Colon (tissue), 2 donors: ENCODE data around the gene MALAT1.
"Not testable (repeated sequence)": the region's sequence is repeated elsewhere in the genome, so short reads cannot be mapped to it uniquely, and the experiment has no call there.

Experiments
- FAIRE-seq: peaks from 2 replicates; lab custom pipeline; 2012; peaks lifted over from hg19 to GRCh38; lab: Jason Lieb, UNC
- donor health status: control.
- donor health status: control.

MALAT1 gene

DNA sequence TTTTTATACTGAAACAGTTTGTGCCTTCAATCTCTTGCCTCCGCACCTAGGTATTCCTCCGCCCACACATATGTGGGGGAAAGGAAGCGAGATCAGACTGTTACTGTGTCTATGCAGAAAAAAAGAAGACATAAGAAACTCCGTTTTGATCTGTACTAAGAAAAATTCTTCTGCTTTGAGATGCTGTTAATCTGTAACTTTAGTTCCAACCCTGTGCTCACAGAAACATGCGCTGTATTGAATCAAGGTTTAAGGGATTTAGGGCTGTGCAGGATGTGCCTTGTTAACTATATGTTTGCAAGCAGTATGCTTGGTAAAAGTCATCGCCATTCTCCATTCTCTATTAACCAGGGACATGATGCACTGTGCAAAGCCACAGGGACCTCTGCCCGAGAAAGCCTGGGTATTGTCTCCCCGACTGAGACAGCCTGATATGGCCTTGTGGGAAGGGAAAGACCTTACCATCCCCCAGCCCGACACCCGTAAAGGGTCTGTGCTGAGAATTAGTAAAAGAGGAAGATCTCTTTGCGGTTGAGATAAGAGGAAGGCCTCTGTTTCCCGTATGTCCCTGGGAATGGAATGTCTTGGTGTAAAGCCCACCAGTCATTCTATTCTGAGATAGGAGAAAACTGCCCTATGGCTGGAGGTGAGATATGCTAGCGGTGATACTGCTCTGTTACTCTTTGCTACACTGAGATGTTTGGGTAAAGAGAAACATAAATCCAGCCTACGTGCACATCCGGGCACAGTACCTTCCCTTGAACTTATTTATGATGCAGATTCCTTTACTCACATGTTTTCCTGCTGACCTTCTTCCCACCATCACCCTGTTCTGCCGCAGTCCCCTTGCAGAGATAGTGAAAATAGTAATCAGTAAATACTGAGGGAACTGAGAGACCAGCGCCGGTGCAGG, 24.1 kb downstream of the MALAT1 start:
- not testable (repeated sequence) for FAIRE-seq

DNA sequence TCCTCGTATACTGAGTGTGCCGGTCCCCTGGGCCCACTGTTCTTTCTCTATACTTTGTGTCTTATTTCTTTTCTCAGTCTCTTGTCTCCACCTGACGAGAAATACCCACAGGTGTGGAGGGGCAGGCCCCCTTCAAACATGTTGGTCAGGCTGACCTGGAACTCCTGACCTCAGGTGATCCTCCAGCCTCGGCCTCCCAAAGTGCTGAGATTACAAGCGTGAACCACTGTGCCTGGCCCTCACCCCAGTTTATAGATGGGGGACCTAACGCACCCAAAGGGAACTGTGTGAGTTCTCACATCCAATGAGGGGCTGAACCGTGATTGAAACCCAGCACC, 24.8 kb downstream of the MALAT1 start:
- not testable (repeated sequence) for FAIRE-seq

DNA sequence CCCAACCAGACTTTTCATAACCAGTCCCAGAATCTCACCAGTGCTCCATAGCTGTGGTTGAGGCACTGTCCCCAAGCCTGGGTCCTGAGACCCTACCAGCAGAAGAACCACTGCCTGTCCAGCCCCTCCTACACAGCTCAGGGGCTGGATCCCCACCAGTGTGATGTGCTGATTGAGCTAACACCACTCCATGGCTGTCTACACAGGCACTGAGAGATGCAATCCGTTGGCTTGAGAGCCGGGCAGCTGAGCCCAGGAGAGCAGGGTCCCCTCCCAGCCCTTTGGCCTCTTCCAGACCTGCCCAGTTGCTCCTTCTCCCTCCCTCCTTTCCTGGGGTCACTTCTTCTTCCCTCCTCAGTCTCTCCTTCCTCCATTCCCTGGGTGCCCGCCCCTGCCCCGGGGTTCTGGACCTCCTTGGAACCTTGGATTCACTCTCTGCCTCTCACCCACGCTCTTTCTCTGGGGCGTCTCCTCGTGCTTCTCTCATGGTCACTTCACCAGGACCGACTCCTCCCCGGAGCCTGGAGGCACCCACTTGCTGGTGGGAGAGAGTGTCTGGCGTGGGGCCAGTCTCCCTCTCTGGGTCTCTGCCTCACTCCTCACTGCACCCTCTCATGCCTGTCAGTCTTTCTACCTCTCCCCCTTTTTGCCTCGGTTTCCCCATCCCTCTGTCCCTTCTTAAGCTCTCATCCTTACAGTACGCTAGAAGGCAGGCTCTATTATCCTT, 25.3 kb downstream of the MALAT1 start:
- FAIRE-seq = no peak

DNA sequence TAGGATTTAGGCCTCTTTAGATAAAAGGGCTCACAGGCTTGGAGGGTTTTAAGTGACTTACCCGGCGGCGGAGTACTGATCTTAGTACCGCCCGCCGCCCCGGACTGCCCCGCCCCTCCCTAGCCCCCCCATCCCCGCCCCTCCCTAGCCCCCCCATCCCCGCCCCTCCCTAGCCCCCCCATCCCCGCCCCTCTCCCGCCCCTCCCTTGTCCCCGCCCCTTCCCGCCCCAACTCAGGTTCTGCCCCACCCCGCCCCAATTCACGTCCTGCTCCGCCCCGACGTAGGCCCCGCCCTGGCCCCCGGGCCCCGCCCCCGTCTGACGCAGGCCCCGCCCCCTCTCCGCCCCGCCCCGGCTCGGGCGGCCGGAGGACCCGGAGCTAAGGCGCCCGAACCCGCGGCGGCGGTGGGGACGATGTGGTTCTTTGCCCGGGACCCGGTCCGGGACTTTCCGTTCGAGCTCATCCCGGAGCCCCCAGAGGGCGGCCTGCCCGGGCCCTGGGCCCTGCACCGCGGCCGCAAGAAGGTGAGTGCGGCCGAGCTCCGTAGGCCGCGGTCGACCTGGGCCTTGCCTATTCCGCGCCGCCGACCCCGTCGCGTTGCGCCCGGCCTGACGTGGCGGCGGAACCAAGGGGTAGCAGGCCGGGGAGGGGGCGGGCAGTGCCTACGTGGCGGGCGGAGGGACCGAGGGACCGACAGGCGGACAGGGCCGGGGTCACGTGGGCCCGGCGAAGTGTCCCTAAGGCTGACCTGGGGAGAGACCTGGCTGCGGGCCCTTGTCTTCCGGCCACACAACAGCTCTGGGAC, 26.1 kb downstream of the MALAT1 start, which contains the start of gene SCYL1:
Gene SCYL1, plus strand, starts transcription at position 343 of the 805 bp plus-strand sequence. Its CDS starts 71 bp downstream, at position 414.
- no peak for FAIRE-seq

DNA sequence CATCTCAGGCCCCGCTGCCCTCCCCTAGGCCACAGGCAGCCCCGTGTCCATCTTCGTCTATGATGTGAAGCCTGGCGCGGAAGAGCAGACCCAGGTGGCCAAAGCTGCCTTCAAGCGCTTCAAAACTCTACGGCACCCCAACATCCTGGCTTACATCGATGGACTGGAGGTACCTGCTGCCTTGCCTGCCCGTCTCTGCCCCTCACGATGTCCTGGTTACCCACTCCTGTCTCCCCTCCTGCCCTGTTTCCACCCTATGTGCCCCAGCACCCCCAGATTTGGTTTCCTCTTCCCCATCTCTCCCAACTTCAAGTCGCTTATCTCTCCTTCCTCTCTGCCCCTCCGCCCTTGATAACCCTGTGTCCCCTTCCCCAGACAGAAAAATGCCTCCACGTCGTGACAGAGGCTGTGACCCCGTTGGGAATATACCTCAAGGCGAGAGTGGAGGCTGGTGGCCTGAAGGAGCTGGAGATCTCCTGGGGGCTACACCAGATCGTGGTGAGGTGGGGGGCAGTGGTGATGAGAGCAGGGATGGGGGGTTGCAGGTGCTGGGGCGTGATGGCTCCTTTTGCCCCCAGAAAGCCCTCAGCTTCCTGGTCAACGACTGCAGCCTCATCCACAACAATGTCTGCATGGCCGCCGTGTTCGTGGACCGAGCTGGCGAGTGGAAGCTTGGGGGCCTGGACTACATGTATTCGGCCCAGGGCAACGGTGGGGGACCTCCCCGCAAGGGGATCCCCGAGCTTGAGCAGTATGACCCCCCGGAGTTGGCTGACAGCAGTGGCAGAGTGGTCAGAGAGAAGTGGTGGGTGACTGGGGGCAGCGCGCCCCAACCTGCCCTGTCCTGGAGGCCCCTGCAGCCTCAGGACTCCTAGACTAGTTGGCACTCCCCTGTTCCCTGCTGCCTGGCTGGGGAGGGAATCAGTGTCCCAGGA, 27.0 kb downstream of the MALAT1 start:
- no peak for FAIRE-seq

DNA sequence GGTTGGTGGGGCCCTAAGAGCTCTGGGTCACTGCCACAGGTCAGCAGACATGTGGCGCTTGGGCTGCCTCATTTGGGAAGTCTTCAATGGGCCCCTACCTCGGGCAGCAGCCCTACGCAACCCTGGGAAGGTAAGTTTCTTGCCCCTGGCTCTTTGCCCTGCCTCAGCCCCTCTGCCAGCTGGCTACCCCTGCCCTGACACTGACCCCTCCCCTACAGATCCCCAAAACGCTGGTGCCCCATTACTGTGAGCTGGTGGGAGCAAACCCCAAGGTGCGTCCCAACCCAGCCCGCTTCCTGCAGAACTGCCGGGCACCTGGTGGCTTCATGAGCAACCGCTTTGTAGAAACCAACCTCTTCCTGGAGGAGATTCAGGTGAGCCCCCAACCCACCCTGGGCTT, 27.9 kb downstream of the MALAT1 start:
- FAIRE-seq = no peak

DNA sequence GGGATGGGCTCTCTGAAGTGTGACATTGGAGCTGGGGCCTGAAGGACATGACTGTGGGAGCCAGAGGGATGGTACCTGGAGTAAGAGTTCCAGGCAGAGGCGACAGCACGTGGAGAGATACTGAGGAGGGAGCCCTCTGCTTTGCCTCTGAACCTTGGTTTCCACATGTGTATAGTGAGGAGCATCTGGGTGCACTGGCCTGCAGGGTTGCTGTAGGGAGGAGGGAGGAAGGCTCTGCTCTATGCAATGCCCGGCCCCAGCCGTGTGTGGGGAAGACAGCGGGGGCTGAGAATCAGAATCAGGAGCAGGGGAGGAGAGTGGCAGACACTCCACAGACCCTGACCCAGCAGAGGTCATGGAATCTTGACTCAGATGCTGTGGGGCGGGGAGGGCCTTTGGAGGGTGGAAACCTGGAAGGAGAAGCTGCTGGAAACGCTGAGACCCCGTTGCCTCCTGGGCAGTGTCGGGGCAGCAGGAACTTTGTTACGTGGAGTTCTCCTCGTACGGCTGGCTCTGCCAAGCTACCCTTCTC, 30.0 kb downstream of the MALAT1 start:
- FAIRE-seq = no peak

DNA sequence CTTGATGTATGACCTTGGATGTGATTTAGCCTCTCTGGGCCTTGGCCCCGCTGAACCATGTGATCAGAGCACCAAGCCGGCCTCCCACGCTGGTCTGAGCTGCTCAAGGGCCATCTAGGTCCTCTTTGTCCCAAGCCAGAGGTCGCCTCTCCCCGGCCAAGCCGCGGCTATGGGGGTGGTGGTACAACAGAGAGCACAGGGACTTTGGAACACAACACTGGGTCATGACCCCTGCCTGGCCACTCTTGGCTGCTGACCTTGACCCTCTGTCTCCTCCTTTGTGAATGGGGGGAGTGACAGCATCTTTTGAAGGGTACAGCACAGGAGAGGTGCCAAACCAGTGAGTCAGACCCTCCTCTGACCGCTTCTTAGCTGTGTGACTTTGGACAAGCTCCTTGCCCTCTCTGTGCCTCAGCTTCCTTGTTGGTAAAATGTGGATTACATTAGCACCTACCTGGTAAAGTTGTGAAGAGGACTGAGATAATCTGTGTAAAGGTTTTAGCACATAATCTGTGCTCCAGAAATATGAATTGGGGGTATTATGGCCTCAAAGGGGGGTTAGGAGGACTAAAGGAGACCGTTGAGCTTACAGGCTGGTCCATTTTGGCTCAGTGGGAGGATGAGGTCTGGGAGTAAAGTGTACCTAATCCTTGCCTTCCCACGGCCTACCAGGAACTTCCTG, 30.8 kb downstream of the MALAT1 start:
- no peak for FAIRE-seq

DNA sequence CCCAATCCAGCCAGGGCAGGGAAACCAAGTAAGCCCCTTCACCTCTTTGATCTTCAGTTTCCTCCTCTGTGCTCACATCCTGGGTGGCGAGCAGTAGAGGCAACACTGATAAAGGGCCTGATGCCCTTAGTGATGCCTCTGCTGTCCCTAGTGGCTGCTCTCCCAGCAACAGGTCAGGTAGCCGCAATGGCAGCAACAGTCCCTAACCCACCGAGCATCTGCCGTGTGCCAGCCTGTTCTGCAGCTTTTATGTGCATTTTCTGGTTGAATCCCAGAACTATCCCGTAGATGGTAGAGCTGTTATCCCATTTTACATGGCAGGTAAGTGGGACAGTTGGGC, 31.3 kb downstream of the MALAT1 start:
- FAIRE-seq = no peak

DNA sequence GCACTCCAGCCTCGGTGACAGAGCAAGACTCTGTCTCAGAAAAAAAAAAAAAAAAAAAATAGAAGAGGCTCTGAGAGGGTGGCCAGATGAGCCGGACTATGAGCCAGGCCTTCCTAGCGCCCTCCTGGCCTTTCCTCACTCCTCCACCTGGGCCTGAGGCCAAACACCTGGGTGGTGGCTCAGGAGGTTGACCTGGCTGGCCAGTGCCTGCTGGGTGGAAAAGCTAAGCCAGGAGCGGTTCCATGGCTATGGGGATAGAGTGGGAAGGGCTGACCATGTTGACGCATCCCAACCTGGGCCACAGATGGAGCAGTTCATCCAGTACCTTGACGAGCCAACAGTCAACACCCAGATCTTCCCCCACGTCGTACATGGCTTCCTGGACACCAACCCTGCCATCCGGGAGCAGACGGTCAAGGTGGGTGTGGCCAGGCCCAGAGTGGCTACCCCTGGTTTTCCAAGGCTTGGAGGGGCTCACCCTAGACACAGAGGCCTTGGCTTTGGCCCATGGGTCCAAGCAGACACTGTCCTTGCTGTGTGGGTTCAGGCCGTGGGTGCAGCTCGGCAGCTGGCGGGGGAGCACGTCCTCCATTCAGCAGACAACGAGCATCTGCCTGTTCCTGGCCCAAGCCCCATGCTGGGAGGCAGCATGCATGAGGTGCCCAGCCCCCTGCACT, 33.7 kb downstream of the MALAT1 start:
- no peak for FAIRE-seq

DNA sequence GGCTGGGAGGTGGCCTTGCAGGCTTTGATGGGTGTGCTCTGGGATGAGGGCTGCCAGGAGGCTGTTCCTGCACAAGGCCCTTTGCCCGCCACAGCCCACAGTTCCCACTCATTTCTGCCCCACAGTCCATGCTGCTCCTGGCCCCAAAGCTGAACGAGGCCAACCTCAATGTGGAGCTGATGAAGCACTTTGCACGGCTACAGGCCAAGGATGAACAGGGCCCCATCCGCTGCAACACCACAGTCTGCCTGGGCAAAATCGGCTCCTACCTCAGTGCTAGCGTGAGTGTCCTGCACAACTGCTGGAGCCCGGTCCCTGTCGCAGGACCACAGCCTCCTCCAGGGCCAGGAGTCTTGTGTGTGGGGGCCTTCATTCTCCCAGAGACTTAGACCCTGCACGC, 36.3 kb downstream of the MALAT1 start:
- no peak for FAIRE-seq

DNA sequence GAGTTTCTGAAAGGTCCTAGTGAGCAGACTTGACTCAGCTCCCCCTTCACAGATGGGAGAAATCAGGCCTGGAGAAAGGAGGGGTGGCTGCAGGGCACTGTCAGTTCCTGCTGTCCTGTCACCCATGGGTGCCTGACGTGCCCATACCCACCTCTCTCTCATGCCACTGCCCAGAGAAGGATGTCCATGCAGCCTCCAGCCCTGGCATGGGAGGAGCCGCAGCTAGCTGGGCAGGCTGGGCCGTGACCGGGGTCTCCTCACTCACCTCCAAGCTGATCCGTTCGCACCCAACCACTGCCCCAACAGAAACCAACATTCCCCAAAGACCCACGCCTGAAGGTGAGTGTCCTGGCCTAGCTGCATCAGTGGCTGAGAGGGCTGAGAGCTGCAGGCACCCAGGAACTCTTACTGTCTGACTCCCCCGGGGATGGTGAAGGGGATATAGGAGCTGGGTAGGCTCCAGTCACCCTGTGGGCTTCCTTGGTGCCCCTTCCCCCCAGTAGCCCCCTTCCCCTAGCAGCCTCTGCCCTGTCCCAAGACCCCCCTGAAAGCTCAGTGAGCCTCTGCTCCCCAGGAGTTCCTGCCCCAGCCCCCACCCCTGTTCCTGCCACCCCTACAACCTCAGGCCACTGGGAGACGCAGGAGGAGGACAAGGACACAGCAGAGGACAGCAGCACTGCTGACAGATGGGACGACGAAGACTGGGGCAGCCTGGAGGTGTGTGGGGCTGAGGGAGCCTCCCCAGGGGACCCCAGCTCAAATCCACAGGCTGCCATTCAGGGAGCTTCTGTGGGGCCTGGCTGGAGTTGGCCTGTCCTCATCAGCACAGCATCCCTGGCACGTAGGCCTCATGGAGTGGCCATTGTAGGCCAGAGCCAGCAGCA, 37.8 kb downstream of the MALAT1 start:
- FAIRE-seq = no peak

DNA sequence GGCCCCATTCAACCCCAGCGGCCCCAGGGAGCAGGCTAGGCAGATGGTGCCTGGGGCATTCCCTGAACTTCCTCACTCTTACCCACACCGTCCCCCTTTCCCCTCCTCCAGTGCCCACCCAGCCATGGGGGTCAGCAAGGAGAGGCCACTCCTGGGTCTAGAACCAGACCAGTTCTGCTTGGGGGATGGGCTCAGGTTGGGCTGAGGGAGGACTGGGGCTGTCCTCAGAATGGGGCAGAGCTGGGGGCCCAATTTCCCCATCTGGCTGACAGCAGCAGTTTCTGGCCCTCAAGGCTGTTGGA, 38.4 kb downstream of the MALAT1 start:
- no peak for FAIRE-seq

DNA sequence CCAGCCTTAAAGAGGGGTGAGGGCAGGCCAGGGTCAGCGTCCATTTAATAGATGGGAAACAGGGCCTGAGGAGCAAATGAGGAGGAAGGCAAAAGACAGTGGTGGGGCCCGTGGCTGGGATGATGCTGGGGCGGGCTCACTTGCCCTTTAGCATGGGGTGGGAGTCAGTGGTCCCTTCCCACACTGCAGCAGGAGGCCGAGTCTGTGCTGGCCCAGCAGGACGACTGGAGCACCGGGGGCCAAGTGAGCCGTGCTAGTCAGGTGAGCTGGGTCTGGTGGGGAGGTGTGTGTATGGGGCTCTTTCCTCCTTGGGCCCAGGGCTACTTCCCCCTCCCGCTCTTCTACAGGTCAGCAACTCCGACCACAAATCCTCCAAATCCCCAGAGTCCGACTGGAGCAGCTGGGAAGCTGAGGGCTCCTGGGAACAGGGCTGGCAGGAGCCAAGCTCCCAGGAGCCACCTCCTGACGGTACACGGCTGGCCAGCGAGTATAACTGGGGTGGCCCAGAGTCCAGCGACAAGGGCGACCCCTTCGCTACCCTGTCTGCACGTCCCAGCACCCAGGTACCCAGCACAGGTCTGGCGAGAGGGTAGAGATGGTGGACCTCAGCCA, 38.9 kb downstream of the MALAT1 start:
- no peak for FAIRE-seq

DNA sequence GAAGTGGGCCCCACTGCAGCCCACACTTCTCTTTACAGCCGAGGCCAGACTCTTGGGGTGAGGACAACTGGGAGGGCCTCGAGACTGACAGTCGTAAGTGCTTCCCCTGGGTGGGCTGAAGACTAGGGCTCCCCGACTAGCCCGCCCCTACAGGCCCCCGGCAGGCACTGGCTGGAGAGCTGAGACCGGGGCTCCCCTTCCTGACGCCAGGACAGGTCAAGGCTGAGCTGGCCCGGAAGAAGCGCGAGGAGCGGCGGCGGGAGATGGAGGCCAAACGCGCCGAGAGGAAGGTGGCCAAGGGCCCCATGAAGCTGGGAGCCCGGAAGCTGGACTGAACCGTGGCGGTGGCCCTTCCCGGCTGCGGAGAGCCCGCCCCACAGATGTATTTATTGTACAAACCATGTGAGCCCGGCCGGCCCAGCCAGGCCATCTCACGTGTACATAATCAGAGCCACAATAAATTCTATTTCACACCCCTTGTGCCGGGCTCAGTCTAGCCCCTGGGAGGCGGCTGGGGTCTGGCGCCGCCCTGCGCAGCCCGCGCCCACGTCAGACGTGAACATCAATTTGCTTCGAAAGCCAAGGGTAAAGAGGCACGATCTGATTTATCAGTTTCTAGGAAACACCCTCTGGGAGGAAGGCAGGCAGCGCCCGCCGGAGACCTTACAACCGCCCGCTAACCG, 39.5 kb downstream of the MALAT1 start:
- no peak for FAIRE-seq

DNA sequence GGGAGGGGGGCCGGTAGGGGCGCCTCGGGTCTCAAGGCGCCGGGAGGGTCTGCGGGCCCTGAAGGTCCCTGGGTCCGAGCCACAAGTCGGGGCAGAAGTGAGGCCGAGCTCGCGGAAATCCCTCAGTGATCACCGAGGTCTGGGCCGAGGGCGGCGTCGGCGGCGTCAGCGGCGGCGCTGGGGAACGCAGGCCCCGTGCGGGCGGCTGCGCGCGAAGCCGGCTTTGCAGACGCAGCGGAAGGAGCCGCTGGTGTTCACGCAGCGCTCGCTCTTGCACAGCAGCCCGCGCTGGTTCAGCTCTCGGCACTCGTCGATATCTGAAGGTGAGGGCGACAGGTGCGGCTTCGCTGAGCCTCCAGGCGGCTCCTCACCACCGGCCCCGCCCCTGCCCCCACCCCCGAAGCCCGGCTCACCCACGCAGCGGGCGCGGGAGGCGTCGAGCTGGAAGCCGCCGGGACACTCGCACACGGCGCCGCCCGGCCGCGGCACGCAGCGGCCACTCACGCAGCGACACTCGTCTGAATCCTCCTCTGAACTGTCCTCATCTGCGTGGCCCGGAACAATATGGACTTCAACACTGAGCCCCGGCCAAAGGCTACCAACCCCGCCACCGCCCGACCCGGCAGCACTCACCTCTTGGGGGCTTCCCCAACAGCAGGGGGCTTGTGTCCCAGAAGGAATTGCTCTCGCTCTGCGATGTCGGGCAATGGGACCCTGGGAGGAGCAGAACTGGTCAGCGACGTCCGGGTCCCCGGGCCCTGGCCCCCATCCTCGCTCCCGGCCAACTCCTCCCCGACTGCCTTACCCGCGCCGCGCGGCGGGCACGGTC, 40.3 kb downstream of the MALAT1 start:
- no peak for FAIRE-seq

DNA sequence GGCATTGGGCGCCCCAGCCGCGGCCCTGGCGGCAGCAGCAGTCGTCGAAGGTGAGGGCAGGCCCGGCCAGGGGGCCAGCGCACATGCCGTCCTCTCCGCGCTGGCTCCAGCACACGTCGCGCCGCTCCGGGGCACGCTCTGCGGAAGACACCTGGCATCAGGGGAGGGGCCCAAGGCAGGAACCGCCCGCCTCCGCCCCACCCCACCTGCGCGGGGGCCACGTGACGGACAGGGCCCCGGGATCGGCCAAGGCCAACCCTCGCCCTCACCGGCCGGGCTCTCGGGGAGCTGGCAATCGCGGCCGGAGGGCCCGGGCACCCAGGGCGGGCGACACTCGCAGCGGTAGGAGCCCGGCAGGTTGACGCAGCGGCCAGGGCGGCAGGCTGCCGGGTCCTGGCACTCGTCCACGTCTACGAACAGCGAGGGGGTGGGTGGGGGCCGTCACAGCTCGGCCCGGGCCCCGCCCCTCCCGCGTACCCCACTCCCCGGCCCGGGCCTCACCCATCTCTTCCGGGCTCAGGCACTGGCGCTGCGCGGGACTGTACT, 41.0 kb downstream of the MALAT1 start:
- no peak for FAIRE-seq
